ENCODE data around the gene CEMIP.

DNA sequence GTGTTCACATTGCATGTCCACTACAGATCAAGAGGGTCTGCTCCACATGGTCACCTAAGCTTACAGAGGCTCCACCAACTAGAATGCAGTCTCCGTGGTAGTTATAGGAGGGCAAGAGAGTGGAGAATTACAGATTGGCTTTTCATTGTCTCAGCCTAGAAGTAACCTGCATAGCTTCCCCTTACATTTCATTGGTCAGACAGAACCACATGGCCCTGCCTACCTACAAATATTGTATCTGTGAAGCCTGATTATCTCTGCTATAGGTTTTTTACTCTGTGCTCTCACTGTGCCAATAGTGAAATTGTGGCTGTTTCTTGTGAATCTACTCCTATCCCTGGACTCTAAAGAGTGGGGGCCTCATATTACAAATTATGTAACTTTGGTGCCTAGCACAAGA is 219.1 kb downstream of the CEMIP start:
- TF ChIP-seq POLR2A (IDR thresholded peaks at IDR 0.05): no peak
- TF ChIP-seq, protein P1, sequence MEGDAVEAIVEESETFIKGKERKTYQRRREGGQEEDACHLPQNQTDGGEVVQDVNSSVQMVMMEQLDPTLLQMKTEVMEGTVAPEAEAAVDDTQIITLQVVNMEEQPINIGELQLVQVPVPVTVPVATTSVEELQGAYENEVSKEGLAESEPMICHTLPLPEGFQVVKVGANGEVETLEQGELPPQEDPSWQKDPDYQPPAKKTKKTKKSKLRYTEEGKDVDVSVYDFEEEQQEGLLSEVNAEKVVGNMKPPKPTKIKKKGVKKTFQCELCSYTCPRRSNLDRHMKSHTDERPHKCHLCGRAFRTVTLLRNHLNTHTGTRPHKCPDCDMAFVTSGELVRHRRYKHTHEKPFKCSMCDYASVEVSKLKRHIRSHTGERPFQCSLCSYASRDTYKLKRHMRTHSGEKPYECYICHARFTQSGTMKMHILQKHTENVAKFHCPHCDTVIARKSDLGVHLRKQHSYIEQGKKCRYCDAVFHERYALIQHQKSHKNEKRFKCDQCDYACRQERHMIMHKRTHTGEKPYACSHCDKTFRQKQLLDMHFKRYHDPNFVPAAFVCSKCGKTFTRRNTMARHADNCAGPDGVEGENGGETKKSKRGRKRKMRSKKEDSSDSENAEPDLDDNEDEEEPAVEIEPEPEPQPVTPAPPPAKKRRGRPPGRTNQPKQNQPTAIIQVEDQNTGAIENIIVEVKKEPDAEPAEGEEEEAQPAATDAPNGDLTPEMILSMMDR (IDR thresholded peaks at IDR 0.05): no peak

Measured in lower leg skin (tissue), 3 donors.